IPS DF 6.9 (cell line): Measurements from ENCODE around the gene SLCO2B1.

Source experiments
- DNase-seq: peaks from one replicate; pipeline ENCODE4 v3.0.0-alpha.2; 2013; ENCODE audit warnings: low read depth, low spot score
- H3K27ac ChIP-seq: one replicate; pipeline ENCODE4 v1.5.1; 2013; ENCODE audit warnings: low read length, control low read depth
- H3K27me3 ChIP-seq: 2 replicates; pipeline ENCODE4 v1.6.1; 2013; ENCODE audit warnings: mild to moderate bottlenecking, low read length; ENCODE audit not compliant: control insufficient read depth, insufficient read depth
- H3K36me3 ChIP-seq: 2 replicates; pipeline ENCODE4 v1.6.1; 2013; ENCODE audit warnings: low read length; ENCODE audit not compliant: control insufficient read depth, insufficient read depth
- H3K4me1 ChIP-seq: 2 replicates; pipeline ENCODE4 v1.6.1; 2013; ENCODE audit warnings: low read length; ENCODE audit not compliant: control insufficient read depth, insufficient read depth
- H3K4me3 ChIP-seq: 2 replicates; pipeline ENCODE4 v1.5.1; 2013; ENCODE audit warnings: mild to moderate bottlenecking, low read length
- H3K9me3 ChIP-seq: 2 replicates; pipeline ENCODE4 v1.6.1; 2013; ENCODE audit warnings: low read length, inconsistent platforms; ENCODE audit not compliant: control insufficient read depth, insufficient read depth
- whole genome bisulfite sequencing: extraction: QIAGEN DNeasy Blood & Tissue Kit; methylation state at CpG from one replicate; pipeline ENCODE4 v1.1.7; 2013; ENCODE audit warnings: mixed read lengths, missing lambda C conversion rate; ENCODE audit not compliant: insufficient read length, insufficient coverage; 5-methylcytosine and 5-hydroxymethylcytosine counted together

SLCO2B1 gene

GRCh38 chr11:75203138-75203537 lies 52.2 kb downstream of the SLCO2B1 start:
- no peaks in the 10 kb centered on the region for H3K27me3 ChIP-seq
- no peaks in the 10 kb centered on the region for H3K9me3 ChIP-seq
- no CpG with 5 or more reads among the region's 13 CpGs for WGBS
- no peak overlapping the region for H3K4me3 ChIP-seq
- H3K27ac ChIP-seq, result no peak overlapping the region
- no peak for DNase-seq
- no peaks in the 10 kb centered on the region; the same call in 1 of the 2 replicates for H3K4me1 ChIP-seq
- no peaks in the 10 kb centered on the region for H3K36me3 ChIP-seq

- Histone ChIP-seq H3K4me1 (no peaks in the 10 kb centered on the region; the same call in 1 of the 2 replicates), H3K4me3 (no peak overlapping the region), H3K9me3 (no peaks in the 10 kb centered on the region), H3K27me3 (no peaks in the 10 kb centered on the region), H3K27ac (no peak overlapping the region), H3K36me3 (no peaks in the 10 kb centered on the region)
- DNase-seq, result no peak
- no CpG with 5 or more reads among the region's 2 CpGs for WGBS
Observed at GRCh38 chr11:75203641-75204011, 52.7 kb downstream of the SLCO2B1 start.

GRCh38 chr11:75204012-75204674 lies 53.2 kb downstream of the SLCO2B1 start:
- no peaks in the 10 kb centered on the region for H3K9me3 ChIP-seq
- no peak overlapping the region for H3K27ac ChIP-seq
- no peak for DNase-seq
- no peaks in the 10 kb centered on the region for H3K27me3 ChIP-seq
- no CpG with 5 or more reads among the region's 10 CpGs for WGBS
- H3K4me1 ChIP-seq, result no peaks in the 10 kb centered on the region; the same call in 1 of the 2 replicates
- H3K4me3 ChIP-seq, result no peak overlapping the region
- H3K36me3 ChIP-seq, result no peaks in the 10 kb centered on the region

GRCh38 chr11:75204685-75205563 lies 54.0 kb downstream of the SLCO2B1 start:
- WGBS, result no CpG with 5 or more reads among the region's 9 CpGs
- Histone ChIP-seq H3K36me3 (no peaks in the 10 kb centered on the region), H3K4me1 (no peaks in the 10 kb centered on the region; the same call in 1 of the 2 replicates), H3K27me3 (no peaks in the 10 kb centered on the region), H3K9me3 (no peaks in the 10 kb centered on the region), H3K4me3 (no peak overlapping the region), H3K27ac (no peak overlapping the region)
- peak; percentile 74 for DNase-seq

GRCh38 chr11:75205564-75206020 lies 54.7 kb downstream of the SLCO2B1 start:
- no peak overlapping the region for H3K4me3 ChIP-seq
- H3K9me3 ChIP-seq, result no peaks in the 10 kb centered on the region
- no peaks in the 10 kb centered on the region; the same call in 1 of the 2 replicates for H3K4me1 ChIP-seq
- DNase-seq, result no peak
- H3K27me3 ChIP-seq, result no peaks in the 10 kb centered on the region
- H3K27ac ChIP-seq, result no peak overlapping the region
- WGBS, result no CpG with 5 or more reads among the region's 5 CpGs
- no peaks in the 10 kb centered on the region for H3K36me3 ChIP-seq

- Histone ChIP-seq H3K36me3 (no peaks in the 10 kb centered on the region), H3K27ac (no peak overlapping the region), H3K4me1 (no peaks in the 10 kb centered on the region), H3K4me3 (no peak overlapping the region), H3K27me3 (no peaks in the 10 kb centered on the region), H3K9me3 (no peaks in the 10 kb centered on the region)
- no CpG with 5 or more reads among the region's 2 CpGs for WGBS
- no peak for DNase-seq
Observed at GRCh38 chr11:75208446-75208845, 57.5 kb downstream of the SLCO2B1 start.

- no peak for DNase-seq
Observed at GRCh38 chr11:75212411-75212810, 61.5 kb downstream of the SLCO2B1 start.

GRCh38 chr11:75214411-75214821 lies 63.5 kb downstream of the SLCO2B1 start:
- no peaks in the 10 kb centered on the region for H3K9me3 ChIP-seq
- H3K27me3 ChIP-seq, result no peaks in the 10 kb centered on the region
- H3K36me3 ChIP-seq, result no peaks in the 10 kb centered on the region
- H3K4me3 ChIP-seq, result no peak overlapping the region
- no peak overlapping the region for H3K27ac ChIP-seq
- DNase-seq, result peak; percentile 83
- WGBS, result no CpG with 5 or more reads among the region's 8 CpGs
- no peaks in the 10 kb centered on the region for H3K4me1 ChIP-seq

More at GRCh38 chr11:75212411-75212810, 61.5 kb downstream of the SLCO2B1 start:
- no CpG with 5 or more reads among the region's 5 CpGs for WGBS
- H3K36me3 ChIP-seq, result no peaks in the 10 kb centered on the region
- H3K9me3 ChIP-seq, result no peaks in the 10 kb centered on the region
- H3K27ac ChIP-seq, result no peak overlapping the region
- no peaks in the 10 kb centered on the region for H3K4me1 ChIP-seq
- H3K27me3 ChIP-seq, result no peaks in the 10 kb centered on the region
- H3K4me3 ChIP-seq, result no peak overlapping the region

- Histone ChIP-seq H3K9me3 (no peaks in the 10 kb centered on the region), H3K27ac (no peak overlapping the region), H3K27me3 (no peaks in the 10 kb centered on the region), H3K36me3 (no peaks in the 10 kb centered on the region), H3K4me1 (no peaks in the 10 kb centered on the region), H3K4me3 (no peak overlapping the region)
- DNase-seq, result no peak
Observed at GRCh38 chr11:75214843-75215242, 63.9 kb downstream of the SLCO2B1 start.

GRCh38 chr11:75219869-75220268 lies 69.0 kb downstream of the SLCO2B1 start:
- no peaks in the 10 kb centered on the region for H3K27me3 ChIP-seq
- no peak for DNase-seq
- no peak overlapping the region for H3K27ac ChIP-seq
- no peaks in the 10 kb centered on the region for H3K9me3 ChIP-seq
- no peaks in the 10 kb centered on the region for H3K4me1 ChIP-seq
- H3K36me3 ChIP-seq, result no peaks in the 10 kb centered on the region
- H3K4me3 ChIP-seq, result no peak overlapping the region
- WGBS, result no CpG with 5 or more reads among the region's 2 CpGs
